HL-60 (cell line): ENCODE data around the gene MARCHF3.

Experiments used
- CTCF ChIP-seq: IDR thresholded peaks from one replicate; pipeline ENCODE4 v1.5.1; 2011; ENCODE audit warnings: low read length, control low read depth, inconsistent platforms; ENCODE audit not compliant: insufficient read depth
- POLR2AphosphoS5 ChIP-seq: IDR thresholded peaks from 2 replicates; pipeline ENCODE4 v1.6.1; 2012; ENCODE audit warnings: low read depth

DNA sequence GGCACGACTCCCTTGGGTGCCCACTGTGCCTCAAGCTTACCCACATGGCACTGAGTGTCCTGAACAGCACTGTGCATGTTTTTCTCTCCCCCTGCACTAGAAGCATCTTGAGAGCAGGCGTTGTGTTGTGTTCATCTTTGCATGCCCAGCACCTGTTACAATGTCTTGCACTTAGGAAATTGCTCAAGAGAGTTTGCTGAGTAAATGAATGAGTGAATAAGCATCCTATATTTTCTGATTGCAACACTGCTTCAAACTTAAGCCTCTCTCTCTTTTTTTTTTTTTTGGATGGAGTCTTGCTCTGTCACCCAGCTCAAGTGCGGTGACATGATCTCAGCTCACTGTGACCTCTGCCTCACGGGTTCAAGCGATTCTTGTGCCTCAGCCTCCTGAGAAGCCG, 158.9 kb downstream of the MARCHF3 start:
- TF ChIP-seq CTCF: no peak
- TF ChIP-seq POLR2AphosphoS5: no peak
